Measurements from ENCODE around the gene IRF4. TPM values are rescaled to one million over a fixed set of nuclear protein-coding genes. Genes with fewer than 3 reads are reported as not detected.

IRF4 gene
- total RNA-seq, 1 experiment from 2014 or later = 0.37 TPM

DNA sequence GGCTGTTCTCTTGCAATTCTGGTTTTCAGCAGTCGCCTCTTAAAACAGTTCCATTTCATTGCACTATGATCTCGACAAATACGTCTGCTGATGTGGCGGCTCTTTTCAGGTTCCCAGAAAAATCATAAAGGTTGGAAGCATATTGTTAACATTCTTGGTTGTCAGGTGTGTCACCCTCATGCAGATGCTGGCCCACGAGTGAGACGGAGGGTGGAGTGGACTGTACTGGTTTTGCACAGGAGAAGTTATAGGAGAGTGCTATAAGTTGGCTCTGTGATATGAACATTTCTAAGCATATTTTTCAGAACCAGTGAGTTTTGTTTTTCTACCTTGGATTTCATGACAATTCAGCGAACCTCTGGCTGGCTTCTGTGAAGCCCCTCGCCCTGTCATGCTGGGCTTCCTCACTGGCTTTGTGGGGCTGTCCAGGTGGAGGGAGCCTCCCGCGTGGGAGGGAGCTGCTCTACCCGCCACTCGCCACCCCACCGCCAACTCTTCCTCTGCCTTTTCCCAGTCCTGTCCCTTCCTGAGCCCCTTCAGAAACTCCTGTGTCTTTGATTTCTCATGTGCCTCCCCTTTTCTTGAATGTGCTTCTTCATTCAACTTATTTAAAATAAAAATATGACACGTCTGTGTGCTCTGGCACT is 10.6 kb downstream of the IRF4 start:
- Histone ChIP-seq H3K27me3 (replicated peaks; ENCODE audit: insufficient read depth, low read depth, low read length, poor library complexity) (peaks cover 43% of the 10 kb centered on the region), H3K9me3 (ENCODE audit: low read depth, low read length, poor library complexity, severe bottlenecking) (no peaks in the 10 kb centered on the region), H3K36me3 (ENCODE audit: insufficient read depth, low read length, poor library complexity, severe bottlenecking) (no peaks in the 10 kb centered on the region), H3K4me1 (ENCODE audit: insufficient read depth, low read length, poor library complexity, severe bottlenecking) (no peaks in the 10 kb centered on the region), H3K4me3 (ENCODE audit: low read depth, low read length, poor library complexity, severe bottlenecking) (no peak overlapping the region), H3K27ac (ENCODE audit: low read depth, low read length, poor library complexity, severe bottlenecking) (no peak overlapping the region)
- TF ChIP-seq, protein P1, sequence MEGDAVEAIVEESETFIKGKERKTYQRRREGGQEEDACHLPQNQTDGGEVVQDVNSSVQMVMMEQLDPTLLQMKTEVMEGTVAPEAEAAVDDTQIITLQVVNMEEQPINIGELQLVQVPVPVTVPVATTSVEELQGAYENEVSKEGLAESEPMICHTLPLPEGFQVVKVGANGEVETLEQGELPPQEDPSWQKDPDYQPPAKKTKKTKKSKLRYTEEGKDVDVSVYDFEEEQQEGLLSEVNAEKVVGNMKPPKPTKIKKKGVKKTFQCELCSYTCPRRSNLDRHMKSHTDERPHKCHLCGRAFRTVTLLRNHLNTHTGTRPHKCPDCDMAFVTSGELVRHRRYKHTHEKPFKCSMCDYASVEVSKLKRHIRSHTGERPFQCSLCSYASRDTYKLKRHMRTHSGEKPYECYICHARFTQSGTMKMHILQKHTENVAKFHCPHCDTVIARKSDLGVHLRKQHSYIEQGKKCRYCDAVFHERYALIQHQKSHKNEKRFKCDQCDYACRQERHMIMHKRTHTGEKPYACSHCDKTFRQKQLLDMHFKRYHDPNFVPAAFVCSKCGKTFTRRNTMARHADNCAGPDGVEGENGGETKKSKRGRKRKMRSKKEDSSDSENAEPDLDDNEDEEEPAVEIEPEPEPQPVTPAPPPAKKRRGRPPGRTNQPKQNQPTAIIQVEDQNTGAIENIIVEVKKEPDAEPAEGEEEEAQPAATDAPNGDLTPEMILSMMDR (conservative IDR thresholded peaks at IDR 0.05; ENCODE audit: low read depth, low read length) = no peak
- no peak for TF ChIP-seq EZH2 (IDR thresholded peaks at IDR 0.05; ENCODE audit: borderline replicate concordance, low read depth, low read length, poor library complexity, severe bottlenecking)
- ChIA-PET CTCF (no interaction called here), POLR2A (ENCODE audit: low non-redundant PET) (no interaction called here)
- BruUV-seq (replicated peaks) = no TSS peak
- intact Hi-C loops (cut with micrococcal nuclease; ENCODE audit: unreplicated experiment) = no loop called here
- no peak for DNase-seq (ENCODE audit: low spot score)

DNA sequence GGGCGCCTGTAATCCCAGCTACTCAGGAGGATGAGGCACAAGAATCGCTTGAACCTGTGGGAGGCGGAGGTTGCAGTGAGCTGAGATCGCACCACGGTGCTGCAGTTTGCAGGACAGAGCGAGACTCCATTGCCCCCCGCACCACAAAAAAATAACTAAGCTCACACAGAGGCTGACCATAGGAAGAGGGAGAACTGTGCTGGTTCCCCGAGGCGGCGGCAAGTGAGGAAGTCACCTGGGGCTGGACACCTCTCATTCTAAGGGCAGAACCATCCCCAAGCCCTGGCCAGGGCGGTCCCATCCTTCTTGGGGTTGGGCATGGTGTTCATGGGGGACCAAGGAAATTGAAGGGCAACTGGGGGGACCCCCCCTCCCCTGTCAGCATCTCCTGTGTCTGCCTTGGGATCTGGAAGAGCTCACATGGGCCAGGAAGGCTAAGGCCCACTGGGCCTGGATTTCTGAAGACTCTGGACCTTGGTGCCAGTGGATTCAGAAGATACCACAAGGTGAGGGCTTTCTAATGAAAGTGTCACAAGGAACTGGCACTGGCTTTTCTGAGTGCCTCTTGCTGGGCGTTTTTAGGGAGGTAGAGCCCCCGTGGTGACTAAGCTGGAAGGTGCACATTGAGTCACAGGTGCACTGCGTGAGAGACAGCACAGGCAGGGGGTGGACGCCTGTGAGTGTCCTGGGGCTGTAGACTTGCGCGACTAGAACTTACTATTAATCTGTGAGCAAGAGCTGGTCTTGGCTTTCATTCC is 11.5 kb downstream of the IRF4 start:
- ChIA-PET POLR2A (ENCODE audit: low non-redundant PET) (no interaction called here), CTCF (no interaction called here)
- Histone ChIP-seq H3K4me1 (ENCODE audit: insufficient read depth, low read length, poor library complexity, severe bottlenecking) (no peaks in the 10 kb centered on the region), H3K27ac (ENCODE audit: low read depth, low read length, poor library complexity, severe bottlenecking) (no peak overlapping the region), H3K9me3 (ENCODE audit: low read depth, low read length, poor library complexity, severe bottlenecking) (no peaks in the 10 kb centered on the region), H3K4me3 (ENCODE audit: low read depth, low read length, poor library complexity, severe bottlenecking) (no peak overlapping the region), H3K36me3 (ENCODE audit: insufficient read depth, low read length, poor library complexity, severe bottlenecking) (no peaks in the 10 kb centered on the region), H3K27me3 (replicated peaks; ENCODE audit: insufficient read depth, low read depth, low read length, poor library complexity) (peaks cover 42% of the 10 kb centered on the region)
- TF ChIP-seq, protein P1 (conservative IDR thresholded peaks at IDR 0.05; ENCODE audit: low read depth, low read length) = no peak
- TF ChIP-seq EZH2 (IDR thresholded peaks at IDR 0.05; ENCODE audit: borderline replicate concordance, low read depth, low read length, poor library complexity, severe bottlenecking) = no peak
- no TSS peak for BruUV-seq (replicated peaks)
- no peak for DNase-seq (ENCODE audit: low spot score)
- intact Hi-C loops (cut with micrococcal nuclease; ENCODE audit: unreplicated experiment) = no loop called here

DNA sequence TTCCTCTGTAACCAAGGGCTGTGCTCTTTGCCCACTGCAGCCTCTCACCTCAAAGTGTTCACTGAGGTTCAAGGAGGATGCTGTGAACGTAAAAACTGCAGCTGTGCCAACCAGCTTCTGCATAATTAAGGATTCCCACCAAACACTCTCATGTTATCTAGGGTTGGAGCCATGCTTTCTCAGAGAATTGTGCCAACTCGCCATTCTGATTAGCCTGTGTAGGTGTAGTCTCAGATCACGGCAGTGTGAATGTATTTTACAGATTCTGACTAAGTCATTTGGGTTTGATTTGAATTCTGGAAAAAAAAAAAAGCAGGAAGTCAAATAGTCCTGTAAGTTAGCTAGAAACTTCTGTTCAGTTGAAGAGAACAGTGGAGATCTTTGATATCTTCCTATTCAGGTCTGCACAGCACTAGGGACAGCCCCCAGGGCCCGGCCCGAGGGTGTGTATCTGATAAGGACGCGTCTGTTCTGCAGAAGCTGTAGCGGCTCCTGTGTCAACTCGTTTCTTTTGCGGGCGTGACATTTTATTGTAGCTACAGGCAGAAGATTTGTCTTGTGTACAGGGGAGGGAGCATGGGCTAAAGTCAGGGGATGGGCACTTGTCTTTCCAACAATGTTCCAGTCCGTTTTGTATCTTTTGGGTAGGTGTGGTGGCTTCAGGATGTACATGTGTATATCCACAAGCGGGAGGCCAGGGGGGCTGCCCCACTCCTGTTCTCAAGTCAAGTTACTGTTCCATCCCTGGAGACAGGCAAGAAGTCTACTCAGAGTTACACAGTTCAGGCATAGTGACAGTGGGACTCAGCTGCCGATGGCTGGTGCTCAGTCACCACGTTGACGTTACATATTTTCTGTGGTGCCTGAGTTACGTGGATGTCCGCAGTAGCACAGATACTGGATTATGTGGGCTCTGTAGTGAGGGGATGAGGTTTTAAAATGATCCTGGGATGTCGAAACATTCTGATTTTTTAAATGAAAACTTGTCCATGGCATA is 12.4 kb downstream of the IRF4 start:
- intact Hi-C loops (cut with micrococcal nuclease; ENCODE audit: unreplicated experiment) = no loop called here
- no TSS peak for BruUV-seq (replicated peaks)
- TF ChIP-seq EZH2 (IDR thresholded peaks at IDR 0.05; ENCODE audit: borderline replicate concordance, low read depth, low read length, poor library complexity, severe bottlenecking) = no peak
- TF ChIP-seq, protein P1 (conservative IDR thresholded peaks at IDR 0.05; ENCODE audit: low read depth, low read length) = no peak
- CTCF ChIA-PET = no interaction called here
- Histone ChIP-seq H3K27ac (ENCODE audit: low read depth, low read length, poor library complexity, severe bottlenecking) (no peak overlapping the region), H3K27me3 (replicated peaks; ENCODE audit: insufficient read depth, low read depth, low read length, poor library complexity) (peaks cover 36% of the 10 kb centered on the region), H3K36me3 (ENCODE audit: insufficient read depth, low read length, poor library complexity, severe bottlenecking) (no peaks in the 10 kb centered on the region), H3K9me3 (ENCODE audit: low read depth, low read length, poor library complexity, severe bottlenecking) (no peaks in the 10 kb centered on the region), H3K4me3 (ENCODE audit: low read depth, low read length, poor library complexity, severe bottlenecking) (no peak overlapping the region), H3K4me1 (ENCODE audit: insufficient read depth, low read length, poor library complexity, severe bottlenecking) (no peaks in the 10 kb centered on the region)
- POLR2A ChIA-PET (ENCODE audit: low non-redundant PET) = no interaction called here
- DNase-seq (ENCODE audit: low spot score) = no peak

Data from A673 (cell line).